CD4-positive, CD25-positive, alpha-beta regulatory T cell (primary cell): Measurements from ENCODE around the gene HES3. TPM values are rescaled to one million over a fixed set of nuclear protein-coding genes. Genes with fewer than 3 reads are reported as not detected.

Source experiments
- ATAC-seq, 2 donors: fragments of 150-1000 bp; cut with Tn5 transposase; one replicate each; pipeline ENCODE4 v1.10.0; 2021; ENCODE audit warnings: low read depth in 2 of 2, moderate number of reproducible peaks in 2 of 2, moderate library complexity in 1 of 2
- DNase-seq, 3 donors: peaks; one replicate each; pipeline versions ENCODE4 v3.0.0 to v3.0.0-alpha.2; 2012 to 2022; ENCODE audit warnings: mixed read lengths in 1 of 3
- H3K27ac ChIP-seq: one replicate; pipeline ENCODE4 v1.7.0; 2013; ENCODE audit warnings: mild to moderate bottlenecking, low read length; ENCODE audit not compliant: insufficient read depth, poor library complexity, severe bottlenecking
- H3K27me3 ChIP-seq: one replicate; pipeline ENCODE4 v1.7.0; 2013; ENCODE audit warnings: low read length; ENCODE audit not compliant: control insufficient read depth, insufficient read depth
- H3K36me3 ChIP-seq: one replicate; pipeline ENCODE4 v1.7.0; 2013; ENCODE audit warnings: mild to moderate bottlenecking, low read length, moderate library complexity; ENCODE audit not compliant: control insufficient read depth, insufficient read depth
- H3K4me1 ChIP-seq: 2 replicates; pipeline ENCODE4 v1.7.0; 2013; ENCODE audit warnings: mild to moderate bottlenecking, low read length; ENCODE audit not compliant: insufficient read depth, control insufficient read depth, poor library complexity, severe bottlenecking
- H3K4me3 ChIP-seq: one replicate; pipeline ENCODE4 v1.7.0; 2013; ENCODE audit warnings: low read depth, mild to moderate bottlenecking, low read length, moderate library complexity
- H3K9me3 ChIP-seq, 2 experiments: 1 replicate in 1 of 2; 2 replicates in 1 of 2; pipeline ENCODE4 v1.7.0; 2013; ENCODE audit warnings: low read length in 2 of 2, mild to moderate bottlenecking in 1 of 2, moderate library complexity in 1 of 2; ENCODE audit not compliant: control insufficient read depth in 2 of 2
- H3K27ac Mint-ChIP-seq, 3 donors: one replicate each; pipeline ENCODE4 v1.8.0; 2020 to 2022; ENCODE audit warnings: mild to moderate bottlenecking in 3 of 3, mixed read lengths in 3 of 3, moderate library complexity in 2 of 3
- H3K27me3 Mint-ChIP-seq: one replicate; pipeline ENCODE4 v1.8.0; 2022; ENCODE audit warnings: mild to moderate bottlenecking, mixed read lengths
- H3K36me3 Mint-ChIP-seq: one replicate; pipeline ENCODE4 v1.8.0; 2020; ENCODE audit warnings: mixed read lengths
- H3K4me1 Mint-ChIP-seq, 4 donors: one replicate each; pipeline ENCODE4 v1.8.0; 2020 to 2022; ENCODE audit warnings: mixed read lengths in 4 of 4, mild to moderate bottlenecking in 1 of 4
- H3K4me3 Mint-ChIP-seq, 4 donors: one replicate each; pipeline ENCODE4 v1.8.0; 2020 to 2022; ENCODE audit warnings: mild to moderate bottlenecking in 4 of 4, mixed read lengths in 4 of 4, moderate library complexity in 3 of 4
- H3K9me3 Mint-ChIP-seq, 7 donors: one replicate each; pipeline ENCODE4 v1.8.0; 2020 to 2022; ENCODE audit warnings: mixed read lengths in 7 of 7, mild to moderate bottlenecking in 3 of 7, moderate library complexity in 2 of 7
- polyA plus RNA-seq, 4 donors: library from polyadenylated mRNA; unstranded; fragments of 300-500 nt; fragmentation: Illumina TruSeq; gene quantifications; one replicate each; pipeline ENCODE4 v1.2.3, GENCODE V29; 2021
- total RNA-seq: library from RNA; stranded (reverse); gene quantifications from one replicate; pipeline ENCODE4 v1.2.3, GENCODE V29; 2022

The HES3 gene
- total and polyA plus RNA-seq, 5 donors from 2014 or later = not detected

GRCh38 chr1:6245086-6245868, 1.3 kb downstream of the HES3 start:
- Mint-ChIP-seq H3K9me3 (peaks cover 0 to 2% (median 0%) of the 10 kb centered on the region in 7 donors), H3K36me3 (no peaks in the 10 kb centered on the region), H3K27ac (no peak overlapping the region), H3K4me3 (no peak overlapping the region), H3K27me3 (peaks cover 62% of the 10 kb centered on the region), H3K4me1 (peaks cover 0 to 26% (median 15%) of the 10 kb centered on the region in 4 donors)
- ATAC-seq (peak; percentile 68), DNase-seq (peak; percentile 65 to 79 (median 76))
- peaks cover 21% of the 10 kb centered on the region for H3K27me3 ChIP-seq
- no peaks in the 10 kb centered on the region for H3K9me3 ChIP-seq
- peaks cover 25% of the 10 kb centered on the region for H3K4me1 ChIP-seq
- no peak overlapping the region for H3K27ac ChIP-seq
- H3K36me3 ChIP-seq = no peaks in the 10 kb centered on the region
- no peak overlapping the region for H3K4me3 ChIP-seq

GRCh38 chr1:6245869-6246496, 2.0 kb downstream of the HES3 start:
- H3K36me3 Mint-ChIP-seq = no peaks in the 10 kb centered on the region
- peaks cover 19% of the 10 kb centered on the region for H3K27me3 ChIP-seq

GRCh38 chr1:6246497-6247467, 2.8 kb downstream of the HES3 start:
- Histone ChIP-seq H3K27me3 (peaks cover 15% of the 10 kb centered on the region), H3K9me3 (no peaks in the 10 kb centered on the region), H3K36me3 (no peaks in the 10 kb centered on the region)

More at GRCh38 chr1:6245869-6246496, 2.0 kb downstream of the HES3 start:
- ATAC-seq (no peak), DNase-seq (peak in 2 of 3 donors; percentile 32 to 55)
- no peak overlapping the region for H3K27ac ChIP-seq
- Mint-ChIP-seq H3K9me3 (peaks cover 0 to 2% (median 0%) of the 10 kb centered on the region in 7 donors), H3K4me3 (peak overlapping the region in 2 of 4 donors; percentile 15 to 94), H3K4me1 (peaks cover 0 to 26% (median 14%) of the 10 kb centered on the region in 4 donors), H3K27ac (no peak overlapping the region), H3K27me3 (peaks cover 62% of the 10 kb centered on the region)
- no peak overlapping the region for H3K4me3 ChIP-seq
- no peaks in the 10 kb centered on the region for H3K36me3 ChIP-seq
- H3K4me1 ChIP-seq = peaks cover 25% of the 10 kb centered on the region
- H3K9me3 ChIP-seq = no peaks in the 10 kb centered on the region

GRCh38 chr1:6247651-6248050, 3.7 kb downstream of the HES3 start:
- H3K27ac ChIP-seq = no peak overlapping the region
- H3K4me3 ChIP-seq = no peak overlapping the region
- H3K27me3 ChIP-seq = peaks cover 15% of the 10 kb centered on the region
- peaks cover 25% of the 10 kb centered on the region for H3K4me1 ChIP-seq
- H3K36me3 ChIP-seq = no peaks in the 10 kb centered on the region
- DNase-seq (no peak), ATAC-seq (no peak)
- Mint-ChIP-seq H3K9me3 (peaks cover 0 to 1% (median 0%) of the 10 kb centered on the region in 7 donors), H3K36me3 (no peaks in the 10 kb centered on the region), H3K27me3 (peaks cover 57% of the 10 kb centered on the region), H3K4me3 (peak overlapping the region in 2 of 4 donors; percentile 31 to 88), H3K27ac (no peak overlapping the region), H3K4me1 (peaks cover 0 to 19% (median 8%) of the 10 kb centered on the region in 4 donors)
- no peaks in the 10 kb centered on the region for H3K9me3 ChIP-seq

More at GRCh38 chr1:6246497-6247467, 2.8 kb downstream of the HES3 start:
- Mint-ChIP-seq H3K27ac (no peak overlapping the region), H3K4me3 (peak overlapping the region; percentile 31 to 94 (median 72)), H3K27me3 (peaks cover 58% of the 10 kb centered on the region), H3K9me3 (peaks cover 0 to 1% (median 0%) of the 10 kb centered on the region in 7 donors), H3K4me1 (peaks cover 0 to 19% (median 8%) of the 10 kb centered on the region in 4 donors), H3K36me3 (no peaks in the 10 kb centered on the region)
- ATAC-seq (peak; percentile 63 to 65), DNase-seq (peak; percentile 66 to 78 (median 74))
- H3K27ac ChIP-seq = no peak overlapping the region
- H3K4me1 ChIP-seq = peaks cover 25% of the 10 kb centered on the region
- no peak overlapping the region for H3K4me3 ChIP-seq

- Mint-ChIP-seq H3K27ac (no peak overlapping the region), H3K36me3 (no peaks in the 10 kb centered on the region), H3K9me3 (peaks cover 0 to 1% (median 0%) of the 10 kb centered on the region in 7 donors), H3K4me3 (no peak overlapping the region), H3K27me3 (peaks cover 54% of the 10 kb centered on the region), H3K4me1 (peaks cover 0 to 19% (median 8%) of the 10 kb centered on the region in 4 donors)
- ATAC-seq (no peak), DNase-seq (no peak)
- H3K9me3 ChIP-seq = no peaks in the 10 kb centered on the region
- no peak overlapping the region for H3K4me3 ChIP-seq
- no peak overlapping the region for H3K27ac ChIP-seq
- no peaks in the 10 kb centered on the region for H3K36me3 ChIP-seq
- peaks cover 25% of the 10 kb centered on the region for H3K4me1 ChIP-seq
- H3K27me3 ChIP-seq = peaks cover 12% of the 10 kb centered on the region
Observed at GRCh38 chr1:6248161-6248776, 4.3 kb downstream of the HES3 start.

DNA sequence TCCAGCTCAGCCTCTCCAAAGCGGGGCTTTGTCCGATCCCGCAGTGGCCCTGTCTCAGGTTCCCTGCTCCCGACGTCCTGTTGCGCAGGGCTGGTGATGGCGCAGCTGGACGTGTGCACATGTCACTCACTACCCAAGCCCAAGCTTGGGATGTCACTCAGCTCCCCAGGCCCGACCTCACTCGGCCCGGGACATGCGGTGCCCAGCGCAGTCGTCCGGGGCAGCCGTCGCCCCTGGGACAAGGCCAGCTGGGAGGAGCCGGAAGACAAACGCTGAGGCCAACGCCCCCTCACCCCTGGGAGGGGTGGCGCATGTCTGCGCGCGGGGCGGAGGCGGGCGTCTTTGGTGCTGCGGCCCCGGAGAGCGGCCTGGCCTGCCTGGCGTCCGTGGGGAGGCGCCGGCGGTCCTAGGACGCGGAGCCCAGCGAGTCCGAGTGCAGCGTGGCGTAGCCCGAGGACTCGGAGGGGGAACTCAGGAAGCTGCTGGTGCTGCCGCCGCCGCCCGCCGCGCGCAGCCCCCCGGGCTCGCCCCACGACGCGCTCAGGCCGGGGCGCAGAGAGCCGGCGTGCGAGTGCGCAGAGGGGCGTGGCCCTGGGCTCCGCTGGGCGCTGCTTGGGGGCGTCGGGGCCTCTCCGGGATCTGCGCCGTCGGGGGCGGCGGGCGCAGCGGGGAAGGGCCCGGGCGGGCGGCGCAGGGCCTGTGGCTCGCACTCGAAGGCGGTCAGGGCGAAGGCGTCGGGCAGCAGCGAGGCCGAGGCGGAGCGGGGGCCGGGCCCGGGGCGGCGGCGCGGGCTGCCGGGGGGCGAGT, 5.2 kb downstream of the HES3 start:
- ATAC-seq = no peak
- DNase-seq = no peak
- Histone ChIP-seq H3K4me3 (no peak overlapping the region), H3K36me3 (no peaks in the 10 kb centered on the region), H3K9me3 (no peaks in the 10 kb centered on the region), H3K27ac (no peak overlapping the region), H3K27me3 (peaks cover 12% of the 10 kb centered on the region), H3K4me1 (peaks cover 25% of the 10 kb centered on the region)
- no peak overlapping the region for H3K4me3 Mint-ChIP-seq
- H3K36me3 Mint-ChIP-seq = no peaks in the 10 kb centered on the region
- peaks cover 0 to 1% (median 0%) of the 10 kb centered on the region in 7 donors for H3K9me3 Mint-ChIP-seq
- H3K27ac Mint-ChIP-seq = no peak overlapping the region
- peaks cover 0 to 19% (median 8%) of the 10 kb centered on the region in 4 donors for H3K4me1 Mint-ChIP-seq
- H3K27me3 Mint-ChIP-seq = peaks cover 48% of the 10 kb centered on the region
